DND-41 (cell line): ENCODE data around the gene CALY.

Source experiments
- EZH2 ChIP-seq: IDR thresholded peaks from 3 replicates; pipeline ENCODE4 v1.6.1; 2012; ENCODE audit warnings: borderline replicate concordance, low read depth, mild to moderate bottlenecking, moderate library complexity, low read length, inconsistent platforms; ENCODE audit not compliant: severe bottlenecking
- TF ChIP-seq, protein P1 (sequence below): IDR thresholded peaks from 2 replicates; pipeline ENCODE4 v1.5.1; 2012; ENCODE audit warnings: borderline replicate concordance, low read length, moderate library complexity, mild to moderate bottlenecking; ENCODE audit not compliant: poor library complexity, severe bottlenecking; ENCODE audit errors: extremely low read depth

DNA sequence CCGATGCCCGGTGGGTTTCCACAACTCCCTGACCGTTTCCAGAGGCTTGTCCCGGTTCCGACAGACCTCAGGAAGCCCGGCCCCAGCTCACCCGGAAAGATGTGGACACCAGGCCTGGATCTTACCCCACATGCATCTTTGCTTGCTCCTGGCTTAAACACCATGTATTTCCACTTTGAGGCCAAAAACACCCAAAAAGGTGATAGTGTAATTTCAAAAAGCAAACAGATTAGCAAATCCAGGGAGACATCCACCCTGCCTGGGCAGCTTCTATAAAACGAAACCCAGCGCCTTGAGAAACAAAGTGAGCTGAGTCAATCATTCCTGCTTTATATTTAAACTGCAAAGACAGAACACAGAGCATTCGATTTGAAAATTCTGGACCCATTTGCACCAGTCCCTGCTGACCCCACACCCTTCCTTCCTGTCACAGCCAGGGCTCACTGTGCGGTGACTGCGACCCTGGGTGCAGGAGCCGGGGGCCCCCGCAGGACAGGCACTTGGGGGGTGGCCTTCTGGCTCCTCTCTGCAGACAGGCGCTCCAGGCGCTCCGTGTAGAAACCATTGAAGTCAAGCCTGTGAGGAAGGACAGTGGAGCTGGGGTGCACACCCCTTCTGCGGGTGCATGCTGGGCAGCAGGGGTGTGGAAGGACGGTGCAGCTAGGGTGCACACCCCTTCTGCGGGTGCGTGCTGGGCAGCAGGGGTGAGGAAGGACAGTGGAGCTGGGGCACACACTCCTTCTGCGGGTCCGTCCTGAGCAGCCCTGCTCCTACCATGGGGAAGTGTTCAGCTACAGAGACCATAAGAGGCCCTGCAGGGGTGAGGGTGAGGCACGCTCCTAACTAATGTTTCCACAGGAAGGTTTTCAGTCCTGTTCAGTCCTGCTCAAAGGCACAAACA is 57.1 kb downstream of the CALY start:
- TF ChIP-seq, protein P1, sequence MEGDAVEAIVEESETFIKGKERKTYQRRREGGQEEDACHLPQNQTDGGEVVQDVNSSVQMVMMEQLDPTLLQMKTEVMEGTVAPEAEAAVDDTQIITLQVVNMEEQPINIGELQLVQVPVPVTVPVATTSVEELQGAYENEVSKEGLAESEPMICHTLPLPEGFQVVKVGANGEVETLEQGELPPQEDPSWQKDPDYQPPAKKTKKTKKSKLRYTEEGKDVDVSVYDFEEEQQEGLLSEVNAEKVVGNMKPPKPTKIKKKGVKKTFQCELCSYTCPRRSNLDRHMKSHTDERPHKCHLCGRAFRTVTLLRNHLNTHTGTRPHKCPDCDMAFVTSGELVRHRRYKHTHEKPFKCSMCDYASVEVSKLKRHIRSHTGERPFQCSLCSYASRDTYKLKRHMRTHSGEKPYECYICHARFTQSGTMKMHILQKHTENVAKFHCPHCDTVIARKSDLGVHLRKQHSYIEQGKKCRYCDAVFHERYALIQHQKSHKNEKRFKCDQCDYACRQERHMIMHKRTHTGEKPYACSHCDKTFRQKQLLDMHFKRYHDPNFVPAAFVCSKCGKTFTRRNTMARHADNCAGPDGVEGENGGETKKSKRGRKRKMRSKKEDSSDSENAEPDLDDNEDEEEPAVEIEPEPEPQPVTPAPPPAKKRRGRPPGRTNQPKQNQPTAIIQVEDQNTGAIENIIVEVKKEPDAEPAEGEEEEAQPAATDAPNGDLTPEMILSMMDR, result no peak
- TF ChIP-seq EZH2, result no peak
